ENCODE data around the gene SCFD2.
"Not testable (repeated sequence)": the region's sequence is repeated elsewhere in the genome, so short reads cannot be mapped to it uniquely, and the experiment has no call there.

SCFD2 gene

DNA sequence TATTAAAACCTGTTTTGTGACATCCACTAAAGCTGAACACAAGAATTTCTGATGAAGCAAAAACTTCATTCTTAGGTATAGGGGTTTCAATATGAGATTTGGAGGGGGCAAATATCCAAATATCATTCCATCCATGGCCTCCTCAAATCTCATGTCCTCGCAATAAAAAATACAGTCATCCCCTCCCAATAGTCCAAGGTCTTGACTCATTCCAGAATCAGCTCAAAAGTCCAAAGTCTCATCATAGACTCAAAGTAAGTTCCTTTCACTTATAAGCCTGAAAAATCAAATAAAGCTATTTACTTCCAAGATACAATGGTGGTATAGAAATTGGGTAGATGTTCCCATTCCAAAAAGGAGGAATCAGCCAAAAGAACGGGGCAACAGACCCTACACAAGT, 213.4 kb downstream of the SCFD2 start:
- Histone ChIP-seq H3K27ac (ENCODE audit: insufficient read depth in 1 of 2, low read depth in 1 of 2, low read length in 2 of 2, poor library complexity in 1 of 2, severe bottlenecking in 2 of 2) (no peak overlapping the region), H3K4me1 (ENCODE audit: control extremely low read depth in 1 of 4, control insufficient read depth in 4 of 4, insufficient read depth in 4 of 4, low read length in 3 of 4) (no peaks in the 10 kb centered on the region), H3K27me3 (replicated peaks in 2 of 5; ENCODE audit: control insufficient read depth in 4 of 5, insufficient read depth in 5 of 5, low read length in 4 of 5) (no peaks in the 10 kb centered on the region), H3K9me3 (ENCODE audit: control extremely low read depth in 1 of 5, control insufficient read depth in 4 of 5, insufficient read depth in 2 of 5, low read depth in 1 of 5, low read length in 4 of 5) (peaks cover 1 to 15% (median 3%) of the 10 kb centered on the region in 5 experiments), H3K4me3 (ENCODE audit: control insufficient read depth in 1 of 7, extremely low read depth in 1 of 7, insufficient read depth in 4 of 7, low read depth in 2 of 7, low read length in 6 of 7) (no peak overlapping the region), H3K36me3 (ENCODE audit: control insufficient read depth in 4 of 4, insufficient read depth in 4 of 4, low read length in 3 of 4) (peaks cover 0 to 13% (median 2%) of the 10 kb centered on the region in 4 experiments)
- CTCF ChIA-PET: no interaction called here
- DNase-seq: no peak
- POLR2A ChIA-PET: no interaction called here
- WGBS (ENCODE audit: insufficient coverage): no CpG with 5 or more reads among the region's 2 CpGs

GRCh38 chr4:53151489-53151788, 214.4 kb downstream of the SCFD2 start:
- Histone ChIP-seq H3K9me3 (ENCODE audit: control extremely low read depth in 1 of 5, control insufficient read depth in 4 of 5, insufficient read depth in 2 of 5, low read depth in 1 of 5, low read length in 4 of 5) (peaks cover 1 to 15% (median 3%) of the 10 kb centered on the region in 5 experiments), H3K4me3 (ENCODE audit: control insufficient read depth in 1 of 7, extremely low read depth in 1 of 7, insufficient read depth in 4 of 7, low read depth in 2 of 7, low read length in 6 of 7) (no peak overlapping the region), H3K4me1 (ENCODE audit: control extremely low read depth in 1 of 4, control insufficient read depth in 4 of 4, insufficient read depth in 4 of 4, low read length in 3 of 4) (no peaks in the 10 kb centered on the region), H3K36me3 (ENCODE audit: control insufficient read depth in 4 of 4, insufficient read depth in 4 of 4, low read length in 3 of 4) (peaks cover 0 to 13% (median 2%) of the 10 kb centered on the region in 4 experiments), H3K27ac (ENCODE audit: insufficient read depth in 1 of 2, low read depth in 1 of 2, low read length in 2 of 2, poor library complexity in 1 of 2, severe bottlenecking in 2 of 2) (no peak overlapping the region), H3K27me3 (replicated peaks in 2 of 5; ENCODE audit: control insufficient read depth in 4 of 5, insufficient read depth in 5 of 5, low read length in 4 of 5) (no peaks in the 10 kb centered on the region)
- 96% methylated on average over 3 of the region's 3 CpGs for WGBS (ENCODE audit: insufficient coverage)
- no peak for DNase-seq
- POLR2A ChIA-PET: no interaction called here
- CTCF ChIA-PET: interaction anchor here (1.4 kb wide), 1 partner anchor 11 kb away, joined by 3 read pairs; no protein-coding TSS in a partner anchor

DNA sequence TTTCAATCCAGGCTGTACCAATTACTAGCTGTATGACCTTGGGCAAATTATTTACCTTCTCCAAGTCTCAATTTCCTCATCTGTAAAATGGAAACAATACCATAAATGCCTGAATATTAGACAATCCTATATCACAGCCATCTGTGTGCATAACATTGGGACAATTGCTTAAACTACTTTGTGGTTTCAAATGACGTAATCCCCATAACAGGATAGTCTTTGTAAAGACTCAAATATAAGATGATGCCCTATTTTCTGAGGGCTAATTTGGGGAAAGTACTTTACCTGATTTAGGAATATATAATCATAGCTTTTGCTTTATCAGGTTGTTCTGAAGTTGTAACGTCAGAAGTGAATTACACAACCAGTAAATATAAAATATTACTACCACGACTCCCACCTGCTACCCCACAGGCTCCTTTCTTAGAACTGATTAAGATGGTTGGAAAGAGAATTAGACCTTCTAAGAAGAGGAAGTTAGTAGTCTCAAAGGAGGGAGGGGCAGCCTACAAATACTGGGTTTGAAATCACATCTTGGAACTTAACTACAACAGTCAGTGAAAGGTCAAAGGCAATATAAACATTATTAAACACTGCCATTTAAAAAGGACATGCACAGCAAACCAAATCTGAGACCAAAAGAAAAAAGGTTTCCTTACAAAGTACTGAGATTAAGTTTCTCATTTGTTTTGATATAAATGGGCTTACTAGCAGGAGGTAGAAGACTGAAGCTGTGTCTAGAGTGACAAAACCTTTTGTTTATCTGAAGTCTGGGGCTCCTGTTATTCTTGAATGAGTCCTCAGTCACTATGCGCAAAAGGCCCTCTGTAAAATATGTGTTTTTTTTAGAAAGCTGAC, 215.0 kb downstream of the SCFD2 start:
- DNase-seq: peak in 1 of 3 donors; percentile 12
- H3K9me3 ChIP-seq (ENCODE audit: control extremely low read depth in 1 of 5, control insufficient read depth in 4 of 5, insufficient read depth in 2 of 5, low read depth in 1 of 5, low read length in 4 of 5): peaks cover 1 to 15% (median 3%) of the 10 kb centered on the region in 5 experiments
- H3K36me3 ChIP-seq (ENCODE audit: control insufficient read depth in 4 of 4, insufficient read depth in 4 of 4, low read length in 3 of 4): peaks cover 0 to 13% (median 2%) of the 10 kb centered on the region in 4 experiments
- no peak overlapping the region for H3K27ac ChIP-seq (ENCODE audit: insufficient read depth in 1 of 2, low read depth in 1 of 2, low read length in 2 of 2, poor library complexity in 1 of 2, severe bottlenecking in 2 of 2)
- H3K4me1 ChIP-seq (ENCODE audit: control extremely low read depth in 1 of 4, control insufficient read depth in 4 of 4, insufficient read depth in 4 of 4, low read length in 3 of 4): no peaks in the 10 kb centered on the region
- POLR2A ChIA-PET: no interaction called here
- no CpG with 5 or more reads among the region's 4 CpGs for WGBS (ENCODE audit: insufficient coverage)
- H3K27me3 ChIP-seq (replicated peaks in 2 of 5; ENCODE audit: control insufficient read depth in 4 of 5, insufficient read depth in 5 of 5, low read length in 4 of 5): no peaks in the 10 kb centered on the region
- CTCF ChIA-PET: interaction anchor here (1.4 kb wide), 1 partner anchor 12 kb away, joined by 3 read pairs; no protein-coding TSS in a partner anchor
- no peak overlapping the region for H3K4me3 ChIP-seq (ENCODE audit: control insufficient read depth in 1 of 7, extremely low read depth in 1 of 7, insufficient read depth in 4 of 7, low read depth in 2 of 7, low read length in 6 of 7)

DNA sequence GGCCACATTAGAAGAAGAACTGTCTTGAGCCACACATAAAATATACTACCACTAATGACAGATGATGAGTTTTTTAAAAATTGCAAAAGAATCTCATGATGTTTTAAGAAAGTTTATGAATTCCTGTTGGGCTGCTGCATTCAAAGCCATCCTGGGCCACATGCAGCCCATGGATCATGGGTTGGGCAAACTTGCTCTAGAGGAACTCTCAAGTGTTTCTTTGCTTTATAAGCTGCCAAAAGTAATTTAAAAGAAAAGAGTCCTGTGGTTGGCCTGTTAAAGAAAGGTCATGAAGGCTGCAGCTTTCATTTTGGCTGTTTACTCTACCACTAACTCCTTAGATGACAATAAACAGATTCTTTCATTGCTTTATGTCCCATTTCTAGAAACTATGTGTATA, 218.2 kb downstream of the SCFD2 start:
- POLR2A ChIA-PET: no interaction called here
- CTCF ChIA-PET: interaction anchor here (0.6 to 1.3 kb wide), 2 partner anchors 13 to 1043 kb away, joined by 3 read pairs; no protein-coding TSS in a partner anchor

GRCh38 chr4:53147197-53147596, 218.7 kb downstream of the SCFD2 start:
- Histone ChIP-seq H3K27me3 (replicated peaks in 2 of 5; ENCODE audit: control insufficient read depth in 4 of 5, insufficient read depth in 5 of 5, low read length in 4 of 5) (no peaks in the 10 kb centered on the region), H3K27ac (ENCODE audit: insufficient read depth in 1 of 2, low read depth in 1 of 2, low read length in 2 of 2, poor library complexity in 1 of 2, severe bottlenecking in 2 of 2) (no peak overlapping the region), H3K4me1 (ENCODE audit: control extremely low read depth in 1 of 4, control insufficient read depth in 4 of 4, insufficient read depth in 4 of 4, low read length in 3 of 4) (no peaks in the 10 kb centered on the region), H3K4me3 (ENCODE audit: control insufficient read depth in 1 of 7, extremely low read depth in 1 of 7, insufficient read depth in 4 of 7, low read depth in 2 of 7, low read length in 6 of 7) (no peak overlapping the region), H3K9me3 (ENCODE audit: control extremely low read depth in 1 of 5, control insufficient read depth in 4 of 5, insufficient read depth in 2 of 5, low read depth in 1 of 5, low read length in 4 of 5) (no peaks in the 10 kb centered on the region), H3K36me3 (ENCODE audit: control insufficient read depth in 4 of 4, insufficient read depth in 4 of 4, low read length in 3 of 4) (peaks cover 0 to 10% (median 8%) of the 10 kb centered on the region in 4 experiments)
- POLR2A ChIA-PET: no interaction called here
- 94% methylated on average over 2 of the region's 4 CpGs for WGBS (ENCODE audit: insufficient coverage)
- CTCF ChIA-PET: interaction anchor here (0.6 to 1.3 kb wide), 4 partner anchors 13 to 1043 kb away, joined by 3 read pairs; no protein-coding TSS in a partner anchor
- no peak for DNase-seq

More for the DNA sequence above, 218.2 kb downstream of the SCFD2 start:
- H3K9me3 ChIP-seq (ENCODE audit: control extremely low read depth in 1 of 5, control insufficient read depth in 4 of 5, insufficient read depth in 2 of 5, low read depth in 1 of 5, low read length in 4 of 5): no peaks in the 10 kb centered on the region
- H3K36me3 ChIP-seq (ENCODE audit: control insufficient read depth in 4 of 4, insufficient read depth in 4 of 4, low read length in 3 of 4): peaks cover 0 to 10% (median 6%) of the 10 kb centered on the region in 4 experiments
- no peak for DNase-seq
- no peak overlapping the region for H3K27ac ChIP-seq (ENCODE audit: insufficient read depth in 1 of 2, low read depth in 1 of 2, low read length in 2 of 2, poor library complexity in 1 of 2, severe bottlenecking in 2 of 2)
- H3K4me3 ChIP-seq (ENCODE audit: control insufficient read depth in 1 of 7, extremely low read depth in 1 of 7, insufficient read depth in 4 of 7, low read depth in 2 of 7, low read length in 6 of 7): no peak overlapping the region
- no peaks in the 10 kb centered on the region for H3K27me3 ChIP-seq (replicated peaks in 2 of 5; ENCODE audit: control insufficient read depth in 4 of 5, insufficient read depth in 5 of 5, low read length in 4 of 5)
- no peaks in the 10 kb centered on the region for H3K4me1 ChIP-seq (ENCODE audit: control extremely low read depth in 1 of 4, control insufficient read depth in 4 of 4, insufficient read depth in 4 of 4, low read length in 3 of 4)

DNA sequence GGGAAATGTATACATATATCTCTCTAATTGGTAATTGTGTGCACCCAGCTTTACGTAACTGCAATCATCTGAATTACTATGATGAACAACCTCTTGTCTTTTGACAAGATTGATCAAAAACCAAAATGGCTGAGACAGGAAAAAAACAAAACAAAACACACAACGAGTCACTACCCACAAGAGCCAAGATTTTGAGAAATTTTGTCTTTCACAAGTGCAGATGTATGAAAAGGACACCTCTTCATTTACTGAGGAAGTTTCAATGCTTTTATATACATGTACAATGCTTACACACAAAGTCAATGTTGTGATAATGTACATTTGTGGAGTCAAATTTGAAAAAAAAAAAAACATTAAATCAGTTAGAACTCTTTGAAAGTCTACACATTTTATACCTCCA, 224.6 kb downstream of the SCFD2 start:
- Histone ChIP-seq H3K9me3 (ENCODE audit: control extremely low read depth in 1 of 5, control insufficient read depth in 4 of 5, insufficient read depth in 2 of 5, low read depth in 1 of 5, low read length in 4 of 5) (no peaks in the 10 kb centered on the region), H3K4me3 (ENCODE audit: control insufficient read depth in 1 of 7, extremely low read depth in 1 of 7, insufficient read depth in 4 of 7, low read depth in 2 of 7, low read length in 6 of 7) (no peak overlapping the region), H3K36me3 (ENCODE audit: control insufficient read depth in 4 of 4, insufficient read depth in 4 of 4, low read length in 3 of 4) (peaks cover 0 to 10% (median 8%) of the 10 kb centered on the region in 4 experiments), H3K27me3 (replicated peaks in 2 of 5; ENCODE audit: control insufficient read depth in 4 of 5, insufficient read depth in 5 of 5, low read length in 4 of 5) (no peaks in the 10 kb centered on the region), H3K27ac (ENCODE audit: insufficient read depth in 1 of 2, low read depth in 1 of 2, low read length in 2 of 2, poor library complexity in 1 of 2, severe bottlenecking in 2 of 2) (no peak overlapping the region), H3K4me1 (ENCODE audit: control extremely low read depth in 1 of 4, control insufficient read depth in 4 of 4, insufficient read depth in 4 of 4, low read length in 3 of 4) (no peaks in the 10 kb centered on the region)
- ChIA-PET CTCF (no interaction called here), POLR2A (no interaction called here)
- DNase-seq: no peak
- no CpG with 5 or more reads among the region's 2 CpGs for WGBS (ENCODE audit: insufficient coverage)

DNA sequence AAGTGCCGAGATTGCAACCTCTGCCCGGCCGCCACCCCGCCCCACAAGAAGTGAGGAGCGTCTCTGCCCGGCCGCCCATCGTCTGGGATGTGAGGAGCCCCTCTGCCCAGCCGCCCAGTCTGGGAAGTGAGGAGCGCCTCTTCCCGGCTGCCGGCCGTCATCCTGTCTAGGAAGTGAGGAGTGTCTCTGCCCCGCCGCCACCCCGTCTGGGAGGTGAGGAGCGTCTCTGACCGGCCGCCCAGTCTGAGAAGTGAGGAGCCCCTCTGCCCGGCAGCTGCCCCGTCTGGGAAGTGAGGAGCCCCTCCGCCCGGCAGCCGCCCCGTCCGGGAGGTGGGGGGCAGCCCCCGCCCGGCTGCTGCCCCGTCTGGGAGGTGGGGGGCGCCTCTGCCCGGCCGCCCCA, 226.6 kb downstream of the SCFD2 start:
- 97% methylated on average over 28 of the region's 32 CpGs for WGBS (ENCODE audit: insufficient coverage)
- H3K27me3 ChIP-seq (replicated peaks in 2 of 5; ENCODE audit: control insufficient read depth in 4 of 5, insufficient read depth in 5 of 5, low read length in 4 of 5); POLR2A ChIA-PET; H3K4me1 ChIP-seq (ENCODE audit: control extremely low read depth in 1 of 4, control insufficient read depth in 4 of 4, insufficient read depth in 4 of 4, low read length in 3 of 4); CTCF ChIA-PET; DNase-seq; H3K27ac ChIP-seq (ENCODE audit: insufficient read depth in 1 of 2, low read depth in 1 of 2, low read length in 2 of 2, poor library complexity in 1 of 2, severe bottlenecking in 2 of 2); H3K36me3 ChIP-seq (ENCODE audit: control insufficient read depth in 4 of 4, insufficient read depth in 4 of 4, low read length in 3 of 4); H3K9me3 ChIP-seq (ENCODE audit: control extremely low read depth in 1 of 5, control insufficient read depth in 4 of 5, insufficient read depth in 2 of 5, low read depth in 1 of 5, low read length in 4 of 5); H3K4me3 ChIP-seq (ENCODE audit: control insufficient read depth in 1 of 7, extremely low read depth in 1 of 7, insufficient read depth in 4 of 7, low read depth in 2 of 7, low read length in 6 of 7): not testable (repeated sequence)

Data from common myeloid progenitor, CD34-positive (primary cell).